Measurements from ENCODE around the gene DNAJB2.
A peak's percentile ranks its signal among the peaks of the same experiment; 100 is the strongest.

Gene DNAJB2

GRCh38 chr2:219294356-219295351 is 15.5 kb downstream of the DNAJB2 start:
- no peaks in the 10 kb centered on the region for H3K27me3 ChIP-seq (ENCODE audit: control insufficient read depth in 1 of 2, insufficient read depth in 2 of 2, low read length in 2 of 2)
- no peaks in the 10 kb centered on the region for H3K9me3 ChIP-seq (ENCODE audit: low read length)
- H3K27ac ChIP-seq (ENCODE audit: low read depth, low read length) = peak overlapping the region; percentile 58
- peak overlapping the region; percentile 52 to 61 for H3K4me3 ChIP-seq (ENCODE audit: low read depth in 1 of 2, low read length in 2 of 2)
- H3K9ac ChIP-seq (ENCODE audit: low read length) = peak overlapping the region; percentile 34
- H3K4me1 ChIP-seq (ENCODE audit: insufficient read depth, low read length) = peaks cover 20% of the 10 kb centered on the region
- no peaks in the 10 kb centered on the region for H3K36me3 ChIP-seq (ENCODE audit: insufficient read depth, low read length)

- H3K9ac ChIP-seq (ENCODE audit: low read length) = no peak overlapping the region
- no peak overlapping the region for H3K27ac ChIP-seq (ENCODE audit: low read depth, low read length)
- no peak overlapping the region for H3K4me3 ChIP-seq (ENCODE audit: low read depth in 1 of 2, low read length in 2 of 2)
- H3K36me3 ChIP-seq (ENCODE audit: insufficient read depth, low read length) = no peaks in the 10 kb centered on the region
- peaks cover 14% of the 10 kb centered on the region for H3K4me1 ChIP-seq (ENCODE audit: insufficient read depth, low read length)
- H3K9me3 ChIP-seq (ENCODE audit: low read length) = no peaks in the 10 kb centered on the region
- peaks cover 0 to 7% of the 10 kb centered on the region in 2 donors for H3K27me3 ChIP-seq (ENCODE audit: control insufficient read depth in 1 of 2, insufficient read depth in 2 of 2, low read length in 2 of 2)
Measured at GRCh38 chr2:219296142-219296541, 17.0 kb downstream of the DNAJB2 start.

GRCh38 chr2:219296631-219297391 is 17.6 kb downstream of the DNAJB2 start:
- Histone ChIP-seq H3K36me3 (ENCODE audit: insufficient read depth, low read length) (no peaks in the 10 kb centered on the region), H3K4me3 (ENCODE audit: low read depth in 1 of 2, low read length in 2 of 2) (no peak overlapping the region), H3K9ac (ENCODE audit: low read length) (no peak overlapping the region), H3K4me1 (ENCODE audit: insufficient read depth, low read length) (peaks cover 14% of the 10 kb centered on the region), H3K9me3 (ENCODE audit: low read length) (no peaks in the 10 kb centered on the region), H3K27ac (ENCODE audit: low read depth, low read length) (no peak overlapping the region), H3K27me3 (ENCODE audit: control insufficient read depth in 1 of 2, insufficient read depth in 2 of 2, low read length in 2 of 2) (peaks cover 0 to 7% of the 10 kb centered on the region in 2 donors)

- Histone ChIP-seq H3K27me3 (ENCODE audit: control insufficient read depth in 1 of 2, insufficient read depth in 2 of 2, low read length in 2 of 2) (peaks cover 0 to 15% of the 10 kb centered on the region in 2 donors), H3K4me1 (ENCODE audit: insufficient read depth, low read length) (peaks cover 14% of the 10 kb centered on the region), H3K27ac (ENCODE audit: low read depth, low read length) (no peak overlapping the region), H3K36me3 (ENCODE audit: insufficient read depth, low read length) (no peaks in the 10 kb centered on the region), H3K9me3 (ENCODE audit: low read length) (no peaks in the 10 kb centered on the region), H3K4me3 (ENCODE audit: low read depth in 1 of 2, low read length in 2 of 2) (no peak overlapping the region), H3K9ac (ENCODE audit: low read length) (no peak overlapping the region)
Measured at GRCh38 chr2:219297766-219298456, 18.7 kb downstream of the DNAJB2 start.

- peaks cover 0 to 15% of the 10 kb centered on the region in 2 donors for H3K27me3 ChIP-seq (ENCODE audit: control insufficient read depth in 1 of 2, insufficient read depth in 2 of 2, low read length in 2 of 2)
- H3K9ac ChIP-seq (ENCODE audit: low read length) = no peak overlapping the region
Measured at GRCh38 chr2:219298759-219299371, 19.7 kb downstream of the DNAJB2 start.

GRCh38 chr2:219299372-219299760 is 20.2 kb downstream of the DNAJB2 start:
- Histone ChIP-seq H3K4me3 (ENCODE audit: low read depth in 1 of 2, low read length in 2 of 2) (no peak overlapping the region), H3K27me3 (ENCODE audit: control insufficient read depth in 1 of 2, insufficient read depth in 2 of 2, low read length in 2 of 2) (peaks cover 0 to 15% of the 10 kb centered on the region in 2 donors), H3K36me3 (ENCODE audit: insufficient read depth, low read length) (no peaks in the 10 kb centered on the region), H3K4me1 (ENCODE audit: insufficient read depth, low read length) (peaks cover 9% of the 10 kb centered on the region), H3K27ac (ENCODE audit: low read depth, low read length) (no peak overlapping the region), H3K9me3 (ENCODE audit: low read length) (no peaks in the 10 kb centered on the region), H3K9ac (ENCODE audit: low read length) (no peak overlapping the region)

More at GRCh38 chr2:219298759-219299371, 19.7 kb downstream of the DNAJB2 start:
- H3K4me1 ChIP-seq (ENCODE audit: insufficient read depth, low read length) = peaks cover 14% of the 10 kb centered on the region
- H3K36me3 ChIP-seq (ENCODE audit: insufficient read depth, low read length) = no peaks in the 10 kb centered on the region
- no peak overlapping the region for H3K4me3 ChIP-seq (ENCODE audit: low read depth in 1 of 2, low read length in 2 of 2)
- no peak overlapping the region for H3K27ac ChIP-seq (ENCODE audit: low read depth, low read length)
- no peaks in the 10 kb centered on the region for H3K9me3 ChIP-seq (ENCODE audit: low read length)

GRCh38 chr2:219300022-219300421 is 20.9 kb downstream of the DNAJB2 start:
- Histone ChIP-seq H3K4me3 (ENCODE audit: low read depth in 1 of 2, low read length in 2 of 2) (no peak overlapping the region), H3K9ac (ENCODE audit: low read length) (no peak overlapping the region), H3K9me3 (ENCODE audit: low read length) (no peaks in the 10 kb centered on the region), H3K27ac (ENCODE audit: low read depth, low read length) (no peak overlapping the region), H3K27me3 (ENCODE audit: control insufficient read depth in 1 of 2, insufficient read depth in 2 of 2, low read length in 2 of 2) (peaks cover 0 to 15% of the 10 kb centered on the region in 2 donors), H3K4me1 (ENCODE audit: insufficient read depth, low read length) (peaks cover 8% of the 10 kb centered on the region), H3K36me3 (ENCODE audit: insufficient read depth, low read length) (no peaks in the 10 kb centered on the region)

- Histone ChIP-seq H3K4me3 (ENCODE audit: low read depth in 1 of 2, low read length in 2 of 2) (no peak overlapping the region), H3K27me3 (ENCODE audit: control insufficient read depth in 1 of 2, insufficient read depth in 2 of 2, low read length in 2 of 2) (peaks cover 5 to 20% of the 10 kb centered on the region in 2 donors), H3K4me1 (ENCODE audit: insufficient read depth, low read length) (peaks cover 4% of the 10 kb centered on the region), H3K27ac (ENCODE audit: low read depth, low read length) (no peak overlapping the region), H3K9ac (ENCODE audit: low read length) (no peak overlapping the region), H3K36me3 (ENCODE audit: insufficient read depth, low read length) (no peaks in the 10 kb centered on the region), H3K9me3 (ENCODE audit: low read length) (no peaks in the 10 kb centered on the region)
Measured at GRCh38 chr2:219302412-219302968, 23.3 kb downstream of the DNAJB2 start.

GRCh38 chr2:219304223-219304622 is 25.1 kb downstream of the DNAJB2 start:
- Histone ChIP-seq H3K4me3 (ENCODE audit: low read depth in 1 of 2, low read length in 2 of 2) (no peak overlapping the region), H3K27ac (ENCODE audit: low read depth, low read length) (no peak overlapping the region), H3K9ac (ENCODE audit: low read length) (no peak overlapping the region), H3K27me3 (ENCODE audit: control insufficient read depth in 1 of 2, insufficient read depth in 2 of 2, low read length in 2 of 2) (peaks cover 5 to 37% of the 10 kb centered on the region in 2 donors), H3K36me3 (ENCODE audit: insufficient read depth, low read length) (no peaks in the 10 kb centered on the region), H3K9me3 (ENCODE audit: low read length) (no peaks in the 10 kb centered on the region), H3K4me1 (ENCODE audit: insufficient read depth, low read length) (no peaks in the 10 kb centered on the region)

- H3K27me3 ChIP-seq (ENCODE audit: control insufficient read depth in 1 of 2, insufficient read depth in 2 of 2, low read length in 2 of 2) = peaks cover 11 to 43% of the 10 kb centered on the region in 2 donors
- H3K4me1 ChIP-seq (ENCODE audit: insufficient read depth, low read length) = no peaks in the 10 kb centered on the region
- no peaks in the 10 kb centered on the region for H3K9me3 ChIP-seq (ENCODE audit: low read length)
Measured at GRCh38 chr2:219306047-219306446, 26.9 kb downstream of the DNAJB2 start.

More at GRCh38 chr2:219306047-219306446, 26.9 kb downstream of the DNAJB2 start:
- Histone ChIP-seq H3K4me3 (ENCODE audit: low read depth in 1 of 2, low read length in 2 of 2) (no peak overlapping the region), H3K27ac (ENCODE audit: low read depth, low read length) (no peak overlapping the region), H3K36me3 (ENCODE audit: insufficient read depth, low read length) (no peaks in the 10 kb centered on the region), H3K9ac (ENCODE audit: low read length) (no peak overlapping the region)
